ENCODE results near the gene AOC3. TPM values are rescaled to one million over a fixed set of nuclear protein-coding genes. Genes with fewer than 3 reads are reported as not detected.

Gene AOC3
- total and polyA plus RNA-seq, 8 donors = 6.2 to 67.9 (median 33.5) TPM

- Histone ChIP-seq H3K4me1 (peaks cover 13 to 59% (median 35%) of the 10 kb centered on the region in 4 donors), H3K9me3 (no peaks in the 10 kb centered on the region), H3K4me3 (no peak overlapping the region), H3K27me3 (no peaks in the 10 kb centered on the region), H3K27ac (peak overlapping the region; percentile 71 to 95 (median 80)), H3K36me3 (peaks cover 6 to 23% (median 22%) of the 10 kb centered on the region in 4 donors)
- TF ChIP-seq CTCF (IDR thresholded peaks at IDR 0.05) = no peak
- no peak for TF ChIP-seq EP300 (IDR thresholded peaks at IDR 0.05)
- no peak for TF ChIP-seq POLR2AphosphoS5 (IDR thresholded peaks at IDR 0.05)
- no peak for TF ChIP-seq POLR2A (IDR thresholded peaks at IDR 0.05)
- intact Hi-C loops (cut with DNase I; ENCODE audit: low total_unique reads) = no loop called here
- 48 to 94% (median 54%) methylated on average over 1 of the region's 1 CpG for WGBS, 5 donors
- peak in 1 of 2 donors; percentile 38 for DNase-seq
These were observed 44.8 kb upstream of the AOC3 start for GRCh38 chr17:42806249-42806648.

GRCh38 chr17:42809250-42809649 is 41.7 kb upstream of the AOC3 start:
- peak overlapping the region in 3 of 5 donors; percentile 11 to 53 (median 49) for H3K27ac ChIP-seq
- peaks cover 0 to 45% (median 22%) of the 10 kb centered on the region in 4 donors for H3K4me1 ChIP-seq
- peaks cover 31 to 53% (median 51%) of the 10 kb centered on the region in 4 donors for H3K36me3 ChIP-seq
- intact Hi-C loops (cut with DNase I; ENCODE audit: low total_unique reads) = no loop called here
- 16 to 27% (median 20%) methylated on average over 3 of the region's 3 CpGs for WGBS, 5 donors
- H3K4me3 ChIP-seq = no peak overlapping the region
- no peaks in the 10 kb centered on the region for H3K9me3 ChIP-seq
- TF ChIP-seq POLR2AphosphoS5 (IDR thresholded peaks at IDR 0.05) = peak in 1 of 3 donors; percentile 50
- TF ChIP-seq EP300 (IDR thresholded peaks at IDR 0.05) = no peak
- no peaks in the 10 kb centered on the region for H3K27me3 ChIP-seq
- DNase-seq = no peak

- intact Hi-C loops (cut with DNase I; ENCODE audit: low total_unique reads) = no loop called here
- peak overlapping the region in 4 of 5 donors; percentile 26 to 46 (median 42) for H3K27ac ChIP-seq
- peaks cover 86 to 100% (median 99%) of the 10 kb centered on the region in 4 donors for H3K36me3 ChIP-seq
- H3K27me3 ChIP-seq = no peaks in the 10 kb centered on the region
- TF ChIP-seq EP300 (IDR thresholded peaks at IDR 0.05) (no peak), POLR2AphosphoS5 (IDR thresholded peaks at IDR 0.05) (peak in 1 of 3 donors; percentile 6)
- DNase-seq = peak in 1 of 2 donors; percentile 30
- H3K4me3 ChIP-seq = no peak overlapping the region
- peaks cover 0 to 15% (median 5%) of the 10 kb centered on the region in 4 donors for H3K4me1 ChIP-seq
- 61 to 74% (median 73%) methylated on average over 8 of the region's 8 CpGs for WGBS, 5 donors
- no peaks in the 10 kb centered on the region for H3K9me3 ChIP-seq
These were observed 36.2 kb upstream of the AOC3 start for GRCh38 chr17:42814633-42815399.

GRCh38 chr17:42817866-42818265 is 33.1 kb upstream of the AOC3 start:
- DNase-seq = no peak
- no peak for TF ChIP-seq POLR2A (IDR thresholded peaks at IDR 0.05)
- no peak for TF ChIP-seq CTCF (IDR thresholded peaks at IDR 0.05)
- no peak for TF ChIP-seq POLR2AphosphoS5 (IDR thresholded peaks at IDR 0.05)
- TF ChIP-seq EP300 (IDR thresholded peaks at IDR 0.05) = no peak
- intact Hi-C loops (cut with DNase I; ENCODE audit: low total_unique reads) = no loop called here
- H3K36me3 ChIP-seq = peaks cover 70 to 100% (median 96%) of the 10 kb centered on the region in 4 donors
- H3K27ac ChIP-seq = no peak overlapping the region
- WGBS, 5 donors = 46 to 83% (median 70%) methylated on average over 1 of the region's 1 CpG
- no peak overlapping the region for H3K4me3 ChIP-seq
- no peaks in the 10 kb centered on the region for H3K9me3 ChIP-seq
- peaks cover 4 to 32% (median 17%) of the 10 kb centered on the region in 4 donors for H3K4me1 ChIP-seq
- H3K27me3 ChIP-seq = no peaks in the 10 kb centered on the region

- Histone ChIP-seq H3K27me3 (no peaks in the 10 kb centered on the region), H3K4me1 (peaks cover 9 to 37% (median 22%) of the 10 kb centered on the region in 4 donors), H3K9me3 (no peaks in the 10 kb centered on the region), H3K4me3 (no peak overlapping the region), H3K36me3 (peaks cover 66 to 96% (median 91%) of the 10 kb centered on the region in 4 donors), H3K27ac (peak overlapping the region in 1 of 5 donors; percentile 21)
- intact Hi-C loops (cut with DNase I; ENCODE audit: low total_unique reads) = no loop called here
- WGBS, 5 donors = 80 to 90% (median 86%) methylated on average over 4 to 5 of the region's 5 CpGs
- no peak for DNase-seq
- no peak for TF ChIP-seq EP300 (IDR thresholded peaks at IDR 0.05)
These were observed 32.6 kb upstream of the AOC3 start for GRCh38 chr17:42818379-42818778.
